Measurements from ENCODE around the gene DOCK11.
"Not testable (repeated sequence)": the region's sequence is repeated elsewhere in the genome, so short reads cannot be mapped to it uniquely, and the experiment has no call there.

DOCK11 gene

DNA sequence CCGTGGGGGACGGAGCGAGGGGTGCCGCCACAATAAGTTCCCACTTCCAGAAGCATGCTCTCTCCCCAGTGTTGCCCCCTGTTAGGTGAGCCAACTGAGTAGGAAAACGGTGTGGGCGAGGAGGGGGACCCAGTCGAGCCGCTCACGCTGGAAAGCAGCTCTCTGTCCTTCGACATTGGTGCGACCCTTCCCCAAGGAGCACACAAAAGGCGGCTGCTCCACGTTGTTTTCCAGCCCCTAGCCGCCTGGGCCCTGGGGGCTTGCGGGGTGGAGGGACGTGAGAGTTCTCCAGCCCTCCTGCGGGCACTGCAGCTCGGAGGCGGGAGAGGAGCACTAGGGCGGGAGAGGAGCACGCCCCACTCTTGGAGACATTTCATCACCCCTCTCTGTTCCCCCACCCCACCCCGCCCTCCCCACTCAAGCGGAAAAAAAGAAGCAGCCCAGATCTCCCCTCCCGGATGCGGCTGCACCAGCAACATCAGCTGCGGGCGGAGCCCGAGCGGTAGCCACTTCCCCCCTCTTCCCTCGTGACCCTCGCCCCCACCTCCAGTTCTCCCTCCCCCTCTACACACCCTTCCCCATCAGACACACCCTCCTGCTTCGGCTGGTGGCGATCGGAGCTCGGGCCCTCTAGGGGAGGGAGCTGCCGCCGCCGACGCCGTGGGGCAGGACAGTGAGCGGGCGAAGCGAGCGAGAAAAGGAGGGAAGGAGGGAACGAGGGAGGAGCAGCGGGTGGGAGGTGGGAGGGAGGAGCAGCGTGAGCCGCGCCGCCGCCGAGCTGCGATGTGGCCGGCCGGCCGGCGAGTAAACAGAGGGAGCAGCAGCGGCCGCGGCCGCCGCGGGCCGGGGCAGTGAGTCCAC, at the start of gene DOCK11:
Gene DOCK11, plus strand, starts transcription at position 755 of the 861 bp plus-strand sequence. CDS start 157 bp downstream, outside the sequence.
- peak; percentile 83 for DNase-seq

DNA sequence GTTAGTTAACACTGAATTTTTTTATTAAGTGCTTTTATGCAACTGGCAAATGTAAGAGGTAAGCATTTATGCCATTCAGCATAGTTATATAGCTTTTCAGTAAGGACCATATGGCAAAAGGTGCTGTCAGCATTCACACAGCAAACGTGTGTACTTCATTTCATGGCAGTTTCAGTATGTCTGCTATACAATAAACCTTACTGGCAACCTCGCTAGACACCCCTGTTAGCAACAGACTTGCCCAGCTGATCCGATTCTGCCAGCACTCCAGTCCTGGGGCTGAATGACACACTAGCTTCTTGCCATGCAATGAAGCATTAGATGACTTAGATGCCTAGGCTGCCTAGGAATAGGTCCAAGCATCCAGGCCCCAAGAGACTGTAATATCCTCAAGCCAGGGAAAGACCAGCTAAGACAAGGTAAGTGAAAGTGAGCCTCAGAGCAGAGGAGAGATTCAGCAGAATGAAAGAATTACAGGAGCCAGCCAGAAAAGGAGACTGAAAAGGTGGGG, 47.3 kb upstream of the DOCK11 start:
- no peak for DNase-seq

DNA sequence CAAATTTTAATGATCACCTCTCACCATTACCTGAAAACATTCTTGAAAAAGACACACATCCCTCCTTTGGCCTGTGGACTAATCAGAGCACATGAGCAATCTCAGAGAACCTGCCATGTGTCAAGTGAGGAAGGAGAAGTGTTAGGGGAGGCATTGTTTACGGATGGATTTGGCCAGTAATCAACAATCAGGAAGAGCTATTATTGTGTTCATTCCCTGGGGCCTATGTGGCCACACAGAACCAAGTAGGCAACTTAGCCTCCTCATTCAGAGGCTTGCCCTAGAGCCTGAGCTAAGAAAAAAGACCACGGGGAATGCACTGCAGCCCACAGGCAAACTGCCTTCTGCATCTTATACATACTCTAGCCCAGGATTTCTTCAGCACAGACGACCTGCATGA, 40.6 kb upstream of the DOCK11 start:
- no peak for DNase-seq

GRCh38 chrX:118459494-118459893, 36.1 kb upstream of the DOCK11 start:
- no peak for DNase-seq

- DNase-seq: no peak
Observed at GRCh38 chrX:118464501-118464900, 31.1 kb upstream of the DOCK11 start.

GRCh38 chrX:118468122-118468521, 27.5 kb upstream of the DOCK11 start:
- no peak for DNase-seq

DNA sequence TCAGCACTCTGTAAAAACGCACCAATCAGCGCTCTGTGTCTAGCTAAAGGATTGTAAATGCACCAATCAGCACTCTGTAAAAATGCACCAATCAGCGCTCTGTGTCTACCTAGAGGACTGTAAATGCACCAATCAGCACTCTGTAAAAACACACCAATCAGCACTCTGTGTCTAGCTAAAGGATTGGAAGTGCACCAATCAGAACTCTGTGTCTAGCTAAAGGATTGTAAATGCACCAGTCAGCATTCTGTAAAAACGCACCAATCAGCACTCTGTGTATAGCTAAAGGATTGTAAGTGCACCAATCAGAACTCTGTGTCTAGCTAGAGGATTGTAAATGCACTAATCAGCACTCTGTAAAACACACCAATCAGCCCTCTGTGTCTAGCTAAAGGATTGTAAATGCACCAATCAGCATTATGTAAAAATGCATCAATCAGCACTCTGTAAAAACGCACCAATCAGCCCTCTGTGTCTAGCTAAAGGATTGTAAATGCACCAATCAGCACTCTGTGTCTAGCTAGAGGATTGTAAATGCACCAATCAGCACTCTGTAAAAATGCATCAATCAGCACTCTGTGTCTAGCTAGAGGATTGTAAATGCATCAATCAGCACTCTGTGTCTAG, 24.8 kb upstream of the DOCK11 start:
- not testable (repeated sequence) for DNase-seq

DNA sequence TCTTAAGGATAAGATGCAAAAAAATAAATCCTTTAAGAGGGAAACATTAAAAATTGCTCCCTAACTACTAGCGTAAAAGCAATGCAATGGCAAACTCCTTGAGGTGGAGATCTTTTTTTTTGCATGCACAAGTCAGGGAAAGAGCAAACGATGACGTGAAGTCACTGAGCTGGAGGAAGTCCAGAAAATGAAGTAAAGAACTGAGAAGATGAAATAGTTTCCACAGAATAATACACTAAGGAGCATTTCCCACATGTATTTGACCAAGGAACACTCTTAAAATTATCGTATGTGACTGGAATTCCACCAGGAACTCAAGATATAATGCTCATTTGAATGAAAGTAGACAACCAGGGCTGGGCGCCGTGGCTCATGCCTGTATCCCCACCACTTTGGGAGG, 21.0 kb upstream of the DOCK11 start:
- DNase-seq: no peak

- no peak for DNase-seq
Observed at GRCh38 chrX:118475903-118476302, 19.7 kb upstream of the DOCK11 start.

GRCh38 chrX:118480172-118480571, 15.4 kb upstream of the DOCK11 start:
- no peak for DNase-seq

GRCh38 chrX:118482384-118482783, 13.2 kb upstream of the DOCK11 start:
- DNase-seq: not testable (repeated sequence)

- DNase-seq: no peak
Observed at GRCh38 chrX:118484216-118484903, 11.3 kb upstream of the DOCK11 start.

GRCh38 chrX:118486693-118487092, 8.9 kb upstream of the DOCK11 start:
- DNase-seq: not testable (repeated sequence)

DNA sequence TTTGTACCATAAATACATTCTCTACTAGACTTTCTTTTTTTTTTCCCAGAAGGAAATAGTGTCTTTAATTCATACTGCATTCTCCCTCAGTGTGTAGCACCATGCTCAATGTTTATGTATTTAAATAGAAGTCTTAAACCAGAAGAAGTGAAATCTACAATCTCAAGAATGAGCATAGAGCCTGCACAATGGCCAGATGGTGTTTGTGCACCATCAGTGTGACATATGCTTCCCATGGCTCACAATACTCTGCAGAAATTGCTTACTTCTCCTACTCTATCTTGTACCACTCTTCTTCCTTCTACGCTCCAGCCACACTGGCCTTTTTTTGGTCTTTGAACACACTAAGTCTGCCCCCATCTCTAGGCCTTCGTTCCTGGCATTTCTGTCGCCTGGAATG, 2.6 kb upstream of the DOCK11 start:
- DNase-seq: no peak

- no peak for DNase-seq
Observed at GRCh38 chrX:118493653-118494297, 1.8 kb upstream of the DOCK11 start.

- peak; percentile 83 for DNase-seq
Observed at GRCh38 chrX:118495958-118496762, 545 bp downstream of the DOCK11 start.

DNA sequence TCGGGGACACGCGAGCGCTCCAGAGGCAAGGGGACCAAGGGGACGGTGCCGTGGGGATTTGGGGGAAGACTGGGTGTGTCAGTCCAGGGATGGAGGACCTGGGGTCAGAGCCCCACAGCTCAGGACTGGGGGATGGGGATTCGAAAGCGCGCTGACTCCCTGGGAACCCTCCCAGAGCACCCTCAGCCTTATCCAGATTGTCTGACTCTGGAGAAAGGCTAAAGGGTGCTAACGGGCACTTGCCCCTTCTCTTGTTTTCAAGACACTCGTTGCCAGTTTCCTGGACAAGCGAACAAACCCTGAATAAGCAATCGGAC, 1.1 kb downstream of the DOCK11 start:
- no peak for DNase-seq

- no peak for DNase-seq
Observed at GRCh38 chrX:118497180-118497818, 1.7 kb downstream of the DOCK11 start.

DNA sequence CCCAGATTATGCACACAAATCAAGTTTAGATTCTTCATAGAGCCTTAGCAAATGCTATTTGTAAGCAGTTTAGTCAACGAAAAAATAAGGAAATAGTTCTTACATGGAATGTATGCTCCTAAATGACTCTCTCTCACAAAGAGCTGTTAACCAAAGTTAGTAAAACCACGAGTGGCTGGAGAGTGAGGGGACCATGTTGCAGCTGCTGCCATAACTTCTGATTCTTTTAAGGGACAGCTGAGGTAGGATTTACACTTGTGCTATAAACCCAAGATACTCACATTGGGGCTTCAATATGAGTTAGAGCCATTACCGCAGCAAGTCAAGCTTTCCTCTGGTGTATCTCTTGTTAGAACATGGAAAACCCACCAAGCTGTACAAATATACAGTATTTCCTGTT, 2.7 kb downstream of the DOCK11 start:
- no peak for DNase-seq

GRCh38 chrX:118498755-118499154, 3.1 kb downstream of the DOCK11 start:
- DNase-seq: no peak

DNA sequence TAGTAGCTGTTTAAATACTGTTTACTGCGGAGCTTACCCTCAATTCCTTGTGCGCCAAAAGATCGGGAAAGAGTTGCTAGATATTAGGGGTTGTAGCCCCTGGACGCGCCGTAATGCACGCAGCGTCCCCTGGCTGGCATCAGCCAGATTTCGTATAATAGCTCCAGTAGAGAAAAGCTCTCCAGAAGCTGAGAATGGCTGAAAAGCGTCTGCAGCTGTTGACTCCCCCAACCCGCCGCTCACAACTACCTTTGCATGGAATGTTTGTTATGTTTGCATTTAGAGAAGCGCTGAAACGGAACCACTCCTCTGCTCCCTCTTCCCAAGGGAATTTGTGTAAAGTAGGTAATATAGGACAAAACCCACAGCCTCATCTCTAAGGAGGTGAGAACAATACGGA, 3.7 kb downstream of the DOCK11 start:
- DNase-seq: no peak
